KG1 (cell line): Measurements from ENCODE around the gene TAS2R40.
"Not testable (repeated sequence)": the region's sequence is repeated elsewhere in the genome, so short reads cannot be mapped to it uniquely, and the experiment has no call there.

Experiments
- DNase-seq: peaks from one replicate; lab custom pipeline; 2025; lab: John Stamatoyannopoulos, UW

The TAS2R40 gene

GRCh38 chr7:143252006-143252405 lies 30.2 kb downstream of the TAS2R40 start:
- no peak for DNase-seq

GRCh38 chr7:143255564-143255963 lies 33.7 kb downstream of the TAS2R40 start:
- no peak for DNase-seq

GRCh38 chr7:143256325-143256724 lies 34.5 kb downstream of the TAS2R40 start:
- no peak for DNase-seq

GRCh38 chr7:143256932-143257331 lies 35.1 kb downstream of the TAS2R40 start:
- no peak for DNase-seq

GRCh38 chr7:143257501-143257900 lies 35.7 kb downstream of the TAS2R40 start:
- DNase-seq, result no peak

- DNase-seq, result no peak
Measured at GRCh38 chr7:143258831-143259230, 37.0 kb downstream of the TAS2R40 start.

- DNase-seq, result no peak
Measured at GRCh38 chr7:143259765-143260164, 37.9 kb downstream of the TAS2R40 start.

- no peak for DNase-seq
Measured at GRCh38 chr7:143261901-143262300, 40.1 kb downstream of the TAS2R40 start.

GRCh38 chr7:143263266-143264195 lies 41.7 kb downstream of the TAS2R40 start, which contains the start of gene GSTK1:
Gene GSTK1 (plus strand): TSS chr7:143263441. CDS start chr7:143263514, 73 bp downstream.
- DNase-seq, result no peak

GRCh38 chr7:143264196-143264568 lies 42.3 kb downstream of the TAS2R40 start:
- DNase-seq, result not testable (repeated sequence)

GRCh38 chr7:143265017-143265693 lies 43.3 kb downstream of the TAS2R40 start:
- no peak for DNase-seq

GRCh38 chr7:143269251-143269650 lies 47.4 kb downstream of the TAS2R40 start:
- no peak for DNase-seq

GRCh38 chr7:143271240-143271639 lies 49.4 kb downstream of the TAS2R40 start:
- DNase-seq, result no peak
